HG02943 (cell line): ENCODE results near the gene S100A3.
"Not testable (repeated sequence)": the region's sequence is repeated elsewhere in the genome, so short reads cannot be mapped to it uniquely, and the experiment has no call there.

Source experiments
- ATAC-seq: cut with Tn5 transposase; IDR thresholded peaks from one replicate; pipeline ENCODE4 v1.9.1; 2021; ENCODE audit warnings: mild to moderate bottlenecking, low read depth, moderate library complexity; ENCODE audit not compliant: unreplicated experiment

The S100A3 gene

DNA sequence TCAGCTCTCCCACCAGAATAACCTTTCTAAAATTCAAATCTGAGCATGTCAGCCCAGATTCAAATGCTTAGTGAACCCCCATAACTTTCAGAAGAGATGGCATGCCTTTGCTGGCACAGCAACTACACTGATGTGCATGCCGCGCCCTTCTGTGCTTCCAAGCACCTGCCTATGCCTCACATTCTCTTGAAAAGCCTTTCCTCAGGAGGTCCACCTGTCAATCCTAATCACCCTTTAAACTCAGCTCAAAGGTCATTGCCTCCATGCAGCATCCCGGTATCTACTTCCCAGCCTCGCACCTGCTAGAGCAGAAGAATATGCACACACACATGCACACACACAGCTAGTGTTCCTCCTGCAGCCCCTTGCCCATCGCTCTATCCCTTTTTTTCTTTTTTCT, 21.8 kb upstream of the S100A3 start:
- ATAC-seq: no peak

DNA sequence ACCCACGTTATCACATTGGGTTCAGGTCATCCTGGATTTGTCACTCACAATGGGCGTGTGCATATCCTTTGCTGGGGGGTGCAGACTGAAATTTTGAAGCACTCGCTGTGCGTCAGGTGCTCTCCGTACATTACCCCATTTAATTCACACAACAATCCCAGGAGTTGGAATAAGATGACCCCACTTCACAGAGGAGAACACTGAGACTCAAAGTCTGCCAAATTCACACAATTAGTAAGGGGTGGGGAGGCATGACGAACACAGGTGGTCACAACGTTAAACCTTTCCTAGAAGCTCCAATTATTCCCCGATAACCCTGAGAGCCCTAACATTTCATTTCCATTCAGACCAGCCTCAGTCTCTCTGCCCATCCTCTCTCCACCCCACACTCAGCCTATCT, 20.4 kb upstream of the S100A3 start:
- ATAC-seq: no peak

DNA sequence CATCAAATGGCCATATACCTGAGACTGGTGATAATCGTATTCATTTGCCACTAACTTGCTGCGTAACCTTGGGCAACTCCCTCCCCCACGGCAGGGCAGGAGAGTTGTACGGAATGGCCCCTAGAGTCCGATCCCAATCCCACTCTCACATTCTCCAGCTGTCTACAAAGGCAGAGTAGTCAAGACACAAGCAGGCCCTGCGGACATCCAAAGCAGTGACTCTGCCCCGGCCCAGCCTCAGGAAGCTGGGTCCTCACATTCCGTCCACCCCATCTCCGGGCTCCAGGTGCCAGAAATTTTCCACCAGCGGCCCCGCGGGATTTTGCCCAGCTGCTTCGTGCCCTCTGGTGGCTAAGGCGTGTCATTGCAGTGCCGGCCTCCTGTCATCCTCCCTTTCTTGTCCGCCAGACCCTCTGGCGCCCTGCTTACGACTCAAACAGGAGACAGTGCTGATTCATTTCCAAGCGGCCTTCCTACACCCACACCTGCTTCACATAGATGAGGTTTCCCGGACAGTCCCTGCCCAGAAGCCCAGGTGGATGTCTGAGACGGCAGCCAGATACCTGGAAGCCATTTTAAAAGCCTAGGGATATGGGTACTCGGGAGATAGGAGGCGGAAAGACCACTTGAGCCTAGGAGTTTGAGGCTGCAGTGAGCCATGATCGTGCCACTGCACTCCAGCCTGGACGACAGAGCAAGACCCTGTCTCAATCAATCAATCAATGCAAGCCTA, 19.5 kb upstream of the S100A3 start:
- ATAC-seq: no peak

DNA sequence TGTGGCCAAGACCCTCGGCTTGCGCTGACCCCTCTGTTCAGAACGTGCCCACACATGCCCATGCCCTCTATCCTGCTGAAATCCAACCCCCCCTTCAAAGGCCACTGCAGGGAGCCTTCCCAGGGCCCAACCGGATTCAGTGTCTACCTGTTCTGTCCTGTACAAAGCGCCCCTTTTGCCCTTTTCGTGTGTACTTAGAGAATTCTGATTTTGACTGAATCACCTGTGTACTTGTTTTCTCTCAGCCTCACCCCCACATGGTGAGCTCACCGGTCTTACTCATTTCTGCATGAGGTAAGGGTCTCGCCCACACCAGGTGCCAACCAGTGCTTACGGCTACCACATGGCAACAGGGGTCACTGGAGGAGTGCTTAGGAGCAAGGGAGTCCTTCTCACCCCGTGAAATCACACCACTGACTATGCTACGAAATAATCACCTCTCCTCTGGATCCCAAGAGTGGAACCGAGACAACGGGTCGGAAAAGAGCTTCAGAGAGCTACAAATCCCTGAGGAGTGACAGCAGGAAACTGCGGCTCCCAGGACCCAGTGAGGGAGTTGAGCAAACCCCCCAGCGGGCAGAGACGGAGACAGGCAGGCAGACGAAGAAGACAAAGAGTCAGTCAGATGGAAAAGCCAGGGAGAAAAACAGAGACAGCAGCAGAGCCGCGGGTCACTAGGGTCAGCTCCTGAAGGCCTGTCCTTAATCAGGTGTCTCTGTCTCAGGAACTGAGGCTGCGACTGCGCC, 18.7 kb upstream of the S100A3 start:
- no peak for ATAC-seq

DNA sequence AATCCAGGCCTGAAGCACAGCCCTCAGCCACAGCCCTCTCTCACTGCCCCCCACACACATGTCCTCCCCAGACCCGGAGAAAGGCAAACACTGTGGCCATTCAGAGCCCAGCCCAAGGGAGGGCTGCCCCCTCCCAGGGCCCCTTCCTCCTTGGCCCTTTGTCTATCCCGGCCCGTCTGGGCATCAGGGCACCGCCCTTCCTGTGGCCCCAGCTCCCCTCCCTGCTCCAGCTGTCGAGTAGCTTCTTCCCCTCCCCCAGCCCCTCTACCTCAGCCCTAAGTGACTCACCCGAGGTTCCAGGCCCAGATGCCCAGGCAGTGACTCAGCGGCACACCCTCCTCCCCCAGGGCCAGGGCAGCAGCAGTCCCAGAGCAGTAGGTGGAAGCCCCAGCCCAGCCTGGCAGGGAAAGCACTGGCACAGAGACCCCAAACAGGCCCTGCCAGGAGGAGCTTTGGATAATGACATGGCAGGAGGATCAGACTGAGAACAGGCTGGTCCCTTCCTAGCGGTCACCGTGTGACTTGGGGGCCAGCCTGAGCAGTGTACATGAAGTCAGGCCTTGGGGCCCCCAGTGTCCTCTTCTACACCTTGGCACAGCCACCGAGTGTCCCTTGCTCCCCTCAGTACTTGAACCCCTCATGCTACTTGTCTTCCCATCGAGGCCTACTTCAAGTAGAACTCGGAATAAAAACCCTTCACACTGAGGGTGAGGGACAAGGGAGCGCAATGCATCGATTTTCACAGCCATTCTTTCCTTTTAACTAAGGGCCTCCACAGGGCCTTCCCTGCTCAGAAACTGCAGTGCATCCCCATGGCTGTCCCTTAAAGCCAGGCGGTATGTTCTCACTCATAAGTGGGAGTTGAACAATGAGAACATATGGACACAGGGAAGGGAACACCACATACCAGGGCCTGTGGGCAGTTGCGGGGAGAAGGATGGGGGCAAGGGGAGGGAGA, 17.6 kb upstream of the S100A3 start:
- no peak for ATAC-seq

DNA sequence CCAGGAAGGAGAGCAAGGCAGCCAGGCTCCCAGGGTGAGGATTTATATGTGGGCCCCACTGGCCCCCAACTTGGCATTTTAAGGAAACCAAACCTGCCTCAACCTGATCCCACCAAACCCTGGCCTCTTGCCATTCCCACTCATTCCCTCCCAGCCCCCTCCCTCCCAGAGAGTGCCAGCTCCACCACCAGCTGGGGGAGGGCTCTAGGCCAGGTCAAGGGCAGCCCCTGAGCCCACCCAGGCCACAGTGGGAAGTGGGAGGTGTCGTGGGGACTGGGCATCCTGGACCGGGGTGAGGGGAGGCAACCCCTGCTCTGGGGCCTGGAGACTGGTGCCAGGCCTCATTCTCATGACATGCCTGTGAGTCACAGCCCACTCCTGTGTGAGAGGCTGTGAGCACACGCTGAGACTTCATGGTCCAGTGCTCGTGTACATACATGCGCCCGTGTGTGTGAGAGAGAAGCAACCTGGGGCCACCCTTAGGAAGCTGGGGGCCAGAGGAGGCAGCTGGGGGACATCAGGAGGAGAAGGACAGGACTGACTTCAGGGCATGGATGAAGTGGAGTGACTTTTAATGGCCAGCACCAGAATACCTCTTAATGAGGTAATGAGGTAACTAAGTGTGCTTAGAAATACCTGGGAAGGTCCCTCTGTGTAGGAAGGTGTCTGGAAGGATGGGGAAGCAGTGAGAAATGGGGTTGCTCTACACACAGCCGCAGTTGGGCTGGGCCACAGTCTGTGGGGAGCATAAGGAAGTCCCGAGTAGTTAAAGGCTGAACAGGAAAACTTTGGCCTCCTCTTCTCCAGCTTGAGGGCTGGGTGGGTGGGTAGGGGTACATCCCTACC, 16.7 kb upstream of the S100A3 start, which contains the start of gene S100A2:
S100A2 (minus strand) TSS at position 316 of the 846 bp plus-strand sequence. CDS start 1,967 bp downstream, outside the sequence.
- ATAC-seq: no peak

DNA sequence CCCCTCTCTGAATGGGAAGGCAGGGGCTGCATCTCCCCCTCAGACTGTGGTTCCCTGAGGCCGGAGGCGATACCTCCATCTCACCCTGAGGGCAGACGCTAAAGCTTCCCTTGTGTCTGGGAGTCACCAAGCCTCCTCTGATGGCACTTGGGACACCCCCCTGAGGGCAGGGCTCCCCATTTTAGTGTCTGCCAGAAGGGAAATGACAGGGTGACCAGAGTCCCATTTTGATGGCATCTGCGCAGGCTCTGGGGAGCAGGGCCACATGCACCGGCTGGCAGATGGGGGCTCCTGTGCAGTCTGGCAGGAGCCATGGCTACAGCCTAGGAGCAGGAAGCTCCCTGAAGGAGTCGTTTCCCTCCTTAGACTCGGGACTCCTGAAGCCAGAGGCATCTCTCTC, 14.9 kb upstream of the S100A3 start:
- ATAC-seq: no peak

DNA sequence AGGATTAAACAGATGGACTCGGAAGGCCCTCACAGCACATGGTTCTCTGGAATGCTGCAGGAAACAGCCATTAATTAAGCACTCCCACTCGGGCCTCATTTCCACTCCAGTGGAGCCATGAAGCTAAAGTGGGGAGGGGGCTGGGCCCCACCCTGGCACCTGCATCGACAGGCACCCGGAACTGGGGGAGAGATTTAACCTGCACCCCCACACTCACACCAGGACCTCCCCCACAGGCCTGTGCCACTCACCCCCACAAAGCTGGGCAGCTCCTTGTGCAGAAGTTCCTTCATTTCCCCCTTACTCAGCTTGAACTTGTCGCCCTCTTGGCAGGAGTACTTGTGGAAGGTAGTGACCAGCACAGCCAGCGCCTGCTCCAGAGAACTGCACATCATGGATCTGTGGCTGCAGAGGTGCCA, 14.4 kb upstream of the S100A3 start:
- ATAC-seq: no peak

DNA sequence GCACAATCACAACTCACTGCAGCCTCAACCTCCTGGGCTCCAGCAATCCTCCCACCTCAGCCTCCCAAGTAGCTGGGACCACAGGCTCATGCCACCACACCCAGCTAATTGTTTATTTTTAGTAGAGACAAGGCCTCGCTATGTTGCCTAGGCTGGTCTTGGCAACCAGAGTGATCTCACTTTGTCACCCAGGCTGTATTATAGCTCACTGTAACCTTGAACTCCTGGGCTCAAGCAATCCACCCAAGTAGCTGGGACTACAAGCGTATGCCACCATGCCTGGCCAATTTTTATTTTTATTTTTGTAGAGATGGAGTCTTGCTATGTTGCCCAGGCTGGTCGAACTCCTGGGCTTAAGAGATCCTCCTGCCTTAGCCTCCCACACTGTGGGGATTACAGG, 13.0 kb upstream of the S100A3 start:
- ATAC-seq: not testable (repeated sequence)

DNA sequence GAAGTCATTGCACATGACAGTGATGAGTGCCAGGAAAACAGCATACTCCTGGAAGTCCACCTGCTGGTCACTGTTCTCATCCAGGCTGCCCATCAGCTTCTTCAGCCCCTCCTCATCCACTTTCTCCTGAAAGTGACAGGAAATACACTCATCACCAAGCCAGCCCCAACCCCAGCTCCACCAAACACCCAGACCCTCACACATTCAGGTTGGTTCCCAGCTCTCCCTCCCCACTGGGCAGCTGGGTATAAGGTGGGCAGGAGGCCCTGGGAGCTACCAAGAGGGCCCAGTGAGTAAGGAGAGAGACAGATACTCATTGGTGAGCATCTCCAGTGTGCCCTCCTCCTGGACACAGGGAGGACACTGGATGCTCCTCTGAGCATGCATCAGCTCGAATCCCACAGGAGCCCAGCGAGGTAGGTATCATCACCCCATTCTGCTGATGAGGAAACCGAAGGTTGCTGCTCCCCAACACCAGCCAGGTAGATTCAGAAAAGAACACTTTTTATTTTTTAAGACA, 12.5 kb upstream of the S100A3 start:
- no peak for ATAC-seq

DNA sequence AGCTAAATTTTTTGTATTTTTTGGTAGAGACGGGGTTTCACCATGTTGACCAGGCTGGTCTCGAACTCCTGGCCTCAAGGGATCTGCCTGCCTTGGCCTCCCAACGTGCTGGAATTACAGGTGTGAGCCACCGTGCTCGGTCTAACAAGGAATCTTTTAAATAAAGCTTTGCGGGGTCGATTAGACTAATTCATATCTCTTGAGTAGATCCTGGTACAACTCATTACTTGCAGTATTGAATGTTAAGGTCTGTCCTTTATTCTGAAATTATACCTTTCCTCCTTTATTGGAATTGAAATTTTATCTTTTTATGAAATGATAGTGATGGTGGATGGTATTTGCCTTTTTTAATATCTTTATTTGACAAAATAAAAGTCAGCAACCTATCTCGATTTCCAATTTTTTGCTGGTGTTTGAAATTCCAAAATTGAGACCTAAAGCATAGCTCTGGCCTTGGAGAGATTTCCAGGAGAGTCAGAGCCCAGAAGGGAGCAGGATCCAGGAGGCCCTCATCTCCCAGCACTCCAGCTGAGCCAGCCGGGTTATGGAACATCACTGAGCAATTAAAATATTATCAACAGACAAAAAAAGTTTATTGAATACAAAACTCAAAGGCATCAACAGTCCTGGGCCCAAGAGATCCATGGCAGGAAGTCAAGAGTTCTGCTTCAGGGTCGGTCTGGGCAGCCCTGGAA, 11.9 kb upstream of the S100A3 start:
- no peak for ATAC-seq

DNA sequence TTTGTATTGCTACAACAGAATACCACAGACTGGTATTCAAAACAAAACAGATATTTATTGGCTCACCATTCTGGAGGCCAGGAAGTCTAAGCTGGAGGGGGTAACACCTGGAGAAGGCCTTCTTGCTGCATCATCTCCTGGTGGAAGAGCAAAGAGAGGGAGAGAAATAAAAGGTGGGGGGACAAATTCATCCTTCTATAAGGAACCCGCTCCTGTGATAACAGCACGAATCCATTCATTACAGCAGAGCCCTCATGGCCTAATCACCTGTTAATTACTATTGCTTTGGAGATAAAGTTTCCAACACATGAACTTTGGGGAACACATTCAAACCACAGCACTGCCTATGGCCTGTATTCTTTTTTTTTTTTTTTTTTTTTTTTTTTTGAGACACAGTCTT, 11.2 kb upstream of the S100A3 start:
- ATAC-seq: no peak

DNA sequence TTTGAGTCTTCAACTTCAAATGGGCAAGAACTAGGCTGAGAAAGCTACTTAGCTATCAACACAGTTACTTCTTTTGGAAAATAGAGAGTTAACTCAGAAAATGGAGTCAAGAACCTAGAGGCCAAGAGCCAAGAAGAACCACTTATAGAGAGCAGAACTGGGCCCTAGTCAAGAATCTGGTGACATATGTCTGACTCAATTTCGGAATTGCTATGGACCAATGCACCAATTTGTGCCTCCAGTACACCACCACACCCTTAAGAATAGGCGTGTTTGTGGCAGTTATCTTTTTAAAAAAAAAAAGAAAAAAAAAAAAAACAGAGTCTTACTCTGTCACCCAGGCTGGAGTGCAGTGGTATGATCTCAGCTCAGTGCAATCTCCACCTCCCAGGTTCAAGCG, 8.8 kb upstream of the S100A3 start:
- no peak for ATAC-seq

DNA sequence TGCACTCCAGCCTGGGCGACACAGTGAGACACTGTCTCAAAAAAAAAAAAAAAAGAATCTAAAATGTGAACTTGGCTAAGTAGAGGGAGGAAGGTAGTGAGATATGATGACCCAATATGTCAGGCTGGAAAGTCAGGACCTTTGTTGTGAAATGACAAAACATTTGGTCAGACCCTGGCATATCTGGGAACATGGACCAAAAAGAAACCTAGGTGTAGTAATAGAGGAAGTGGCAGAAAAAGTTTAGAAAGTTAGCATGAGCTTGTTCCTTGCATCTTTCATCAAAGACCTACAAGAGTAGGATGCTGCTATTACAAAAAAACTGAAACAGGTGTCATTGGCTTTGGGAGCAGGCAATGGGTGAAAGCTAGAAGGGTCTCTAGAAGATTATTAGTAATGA, 7.3 kb upstream of the S100A3 start:
- no peak for ATAC-seq

DNA sequence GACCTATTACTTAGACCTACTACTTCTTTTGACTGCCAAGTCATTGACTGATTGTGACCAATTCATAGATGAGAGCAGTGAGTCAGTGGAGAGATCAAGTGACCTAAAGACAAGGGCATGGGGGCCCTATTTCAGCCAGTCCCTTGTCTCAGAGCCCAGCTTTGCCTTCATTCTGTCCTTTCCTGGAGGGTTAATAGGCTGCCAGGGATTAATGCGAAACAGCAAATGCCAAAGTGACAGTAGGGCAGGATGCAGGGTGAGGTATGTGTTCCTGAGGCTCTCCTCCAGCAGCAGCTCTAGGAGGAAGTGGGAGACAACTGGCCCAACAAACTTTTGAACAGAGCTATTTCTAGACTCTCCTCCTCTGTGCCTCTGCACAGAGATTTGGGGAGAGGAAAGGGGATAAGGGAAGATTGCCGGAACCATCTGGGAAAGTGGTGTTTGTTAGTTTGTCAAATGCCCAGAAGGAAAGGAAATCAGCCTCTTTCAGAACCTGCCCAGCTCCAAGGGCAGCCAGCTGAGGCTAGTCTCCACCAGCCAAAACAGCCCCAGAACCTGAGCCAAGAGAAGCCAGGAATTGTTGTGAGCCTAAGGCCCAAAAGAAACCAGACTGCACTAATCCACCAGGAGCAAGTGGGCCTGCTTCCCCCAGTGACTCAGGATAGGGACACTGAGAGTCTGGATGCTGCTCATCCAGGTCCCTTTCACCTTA, 4.9 kb upstream of the S100A3 start:
- no peak for ATAC-seq

DNA sequence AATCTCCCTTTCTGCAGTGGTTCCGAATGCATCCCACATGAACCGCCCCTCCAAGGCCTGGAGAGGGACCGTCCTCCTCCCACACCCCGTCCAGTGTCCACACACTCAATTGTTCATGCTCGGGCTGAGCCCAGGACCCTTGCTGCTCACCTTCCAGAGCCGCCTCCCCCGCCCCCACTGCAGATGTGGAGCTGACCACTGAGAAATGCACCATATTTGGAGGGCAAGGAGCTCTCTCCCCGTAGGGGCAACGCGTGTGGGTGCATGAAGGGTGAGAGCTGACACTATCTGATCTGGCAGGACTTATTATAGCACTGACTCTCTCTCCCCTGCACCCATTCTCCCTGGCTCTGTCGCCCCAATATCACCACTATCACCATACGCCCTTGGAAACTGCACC, 4.0 kb upstream of the S100A3 start:
- ATAC-seq: no peak

DNA sequence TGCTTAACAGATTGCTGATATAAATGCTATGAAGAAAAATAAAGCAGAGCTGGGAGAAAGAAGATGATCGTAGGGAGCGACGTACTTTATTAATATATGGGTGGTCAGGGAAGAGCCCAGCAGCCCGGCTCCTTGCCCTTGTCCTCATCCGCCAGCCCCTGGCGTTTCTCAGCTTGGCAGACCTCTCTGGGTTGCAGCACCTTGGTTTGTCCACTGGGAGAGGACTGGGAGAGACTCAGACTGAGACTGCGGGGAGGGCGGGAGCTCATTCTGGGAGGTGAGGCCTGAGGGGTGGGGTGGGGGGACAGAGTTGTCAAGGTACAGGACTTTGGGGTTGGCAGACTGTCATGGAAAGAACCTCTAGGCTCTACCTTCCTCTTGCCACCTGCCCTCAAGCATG, 3.3 kb upstream of the S100A3 start:
- no peak for ATAC-seq

DNA sequence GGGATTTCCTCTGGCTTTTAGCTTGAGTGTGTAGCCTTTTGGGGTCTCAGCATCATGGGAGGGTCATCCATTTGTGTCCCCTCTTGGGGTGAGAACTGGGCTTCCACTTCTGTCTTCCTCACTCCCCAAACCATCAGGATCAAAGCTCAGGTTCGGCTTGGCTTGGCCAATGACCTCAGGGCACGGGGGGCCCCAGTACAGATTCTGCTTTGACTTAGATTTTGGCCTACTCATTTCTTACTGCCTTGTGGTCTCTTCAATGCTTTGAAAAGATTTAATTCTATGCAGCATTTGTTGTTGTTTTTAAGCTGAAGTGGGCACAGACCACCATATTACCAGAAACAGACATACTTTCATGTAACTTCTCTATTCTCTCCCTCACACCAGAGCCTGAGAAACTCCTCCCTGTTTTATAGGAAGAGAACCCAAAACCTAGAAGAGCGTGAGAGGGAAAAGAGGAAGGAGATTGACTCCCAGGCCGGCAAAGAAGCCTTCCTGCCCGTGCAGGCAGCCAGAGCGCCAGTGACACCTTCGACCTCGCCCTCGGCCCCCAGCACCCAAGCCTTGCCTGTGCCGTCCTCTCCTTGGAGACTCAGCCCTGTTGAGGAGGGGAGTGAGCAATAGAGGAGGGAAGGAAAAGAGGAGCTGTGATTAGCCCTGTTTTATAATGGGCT, 1.9 kb upstream of the S100A3 start:
- no peak for ATAC-seq
